ENCODE data around the gene GOLGA6L7.

Gene GOLGA6L7

GRCh38 chr15:28876845-28877185 is 28.4 kb upstream of the GOLGA6L7 start:
- H3K27me3 ChIP-seq: no peaks in the 10 kb centered on the region
- no peaks in the 10 kb centered on the region for H3K4me1 ChIP-seq
- no peaks in the 10 kb centered on the region for H3K36me3 ChIP-seq
- no peak for TF ChIP-seq CTCF (IDR thresholded peaks at IDR 0.05; ENCODE audit: low read depth, low read length)
- no peak overlapping the region for H3K4me3 ChIP-seq (ENCODE audit: low read depth, low read length)
- no peak for DNase-seq
- H3K9me3 ChIP-seq: no peaks in the 10 kb centered on the region

GRCh38 chr15:28876131-28876844 is 27.8 kb upstream of the GOLGA6L7 start:
- Histone ChIP-seq H3K9me3 (no peaks in the 10 kb centered on the region), H3K4me3 (ENCODE audit: low read depth, low read length) (no peak overlapping the region), H3K36me3 (no peaks in the 10 kb centered on the region), H3K27me3 (no peaks in the 10 kb centered on the region), H3K4me1 (no peaks in the 10 kb centered on the region)
- TF ChIP-seq CTCF (IDR thresholded peaks at IDR 0.05; ENCODE audit: low read depth, low read length): no peak
- DNase-seq: no peak

- Histone ChIP-seq H3K4me1 (no peaks in the 10 kb centered on the region), H3K9me3 (no peaks in the 10 kb centered on the region), H3K4me3 (ENCODE audit: low read depth, low read length) (no peak overlapping the region), H3K27me3 (no peaks in the 10 kb centered on the region), H3K36me3 (no peaks in the 10 kb centered on the region)
- no peak for TF ChIP-seq CTCF (IDR thresholded peaks at IDR 0.05; ENCODE audit: low read depth, low read length)
- DNase-seq: no peak
Observed at GRCh38 chr15:28875461-28876000, 27.1 kb upstream of the GOLGA6L7 start.

GRCh38 chr15:28873585-28874190 is 25.2 kb upstream of the GOLGA6L7 start:
- Histone ChIP-seq H3K4me1 (no peaks in the 10 kb centered on the region), H3K9me3 (no peaks in the 10 kb centered on the region), H3K4me3 (ENCODE audit: low read depth, low read length) (no peak overlapping the region), H3K27me3 (no peaks in the 10 kb centered on the region), H3K36me3 (no peaks in the 10 kb centered on the region)
- peak; percentile 41; the same call in 1 of the 2 replicates for TF ChIP-seq CTCF (IDR thresholded peaks at IDR 0.05; ENCODE audit: low read depth, low read length)
- peak; percentile 39 for DNase-seq

- Histone ChIP-seq H3K27me3 (no peaks in the 10 kb centered on the region), H3K9me3 (no peaks in the 10 kb centered on the region), H3K4me1 (no peaks in the 10 kb centered on the region), H3K36me3 (no peaks in the 10 kb centered on the region), H3K4me3 (ENCODE audit: low read depth, low read length) (no peak overlapping the region)
- no peak for TF ChIP-seq CTCF (IDR thresholded peaks at IDR 0.05; ENCODE audit: low read depth, low read length)
- DNase-seq: no peak
Observed at GRCh38 chr15:28873006-28873405, 24.6 kb upstream of the GOLGA6L7 start.

GRCh38 chr15:28871168-28871567 is 22.7 kb upstream of the GOLGA6L7 start:
- no peaks in the 10 kb centered on the region for H3K27me3 ChIP-seq
- no peaks in the 10 kb centered on the region for H3K9me3 ChIP-seq
- DNase-seq: no peak
- TF ChIP-seq CTCF (IDR thresholded peaks at IDR 0.05; ENCODE audit: low read depth, low read length): no peak
- H3K36me3 ChIP-seq: no peaks in the 10 kb centered on the region
- no peak overlapping the region for H3K4me3 ChIP-seq (ENCODE audit: low read depth, low read length)
- H3K4me1 ChIP-seq: no peaks in the 10 kb centered on the region

All from BE2C (cell line).